ENCODE measurements around the gene DTX3.

GRCh38 chr12:57607958-57608663 lies 3.5 kb downstream of the DTX3 start:
- TF ChIP-seq CTCF (IDR thresholded peaks at IDR 0.05) (no peak), POLR2A (IDR thresholded peaks at IDR 0.05) (no peak)

All from adrenal gland (tissue), 5 donors.